ENCODE results near the gene TMEM200C.

DNA sequence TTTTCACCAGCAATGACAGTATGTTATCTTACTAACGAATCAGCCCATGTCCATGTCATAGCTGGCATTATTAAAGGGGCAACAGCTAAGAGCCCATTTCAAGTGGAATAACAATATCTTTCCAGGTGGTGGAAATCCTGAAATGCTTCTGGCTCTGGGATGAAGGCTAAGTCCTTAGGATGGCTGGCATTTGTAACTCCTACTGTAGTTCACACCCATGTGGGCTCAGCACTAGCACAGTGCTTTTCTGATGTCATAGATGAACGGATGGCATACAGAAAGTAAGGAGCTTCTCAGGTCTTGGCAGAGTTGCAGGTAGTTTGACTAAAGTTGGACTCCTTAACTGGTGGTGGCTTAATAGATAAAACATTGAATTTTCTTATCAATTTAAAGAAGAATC is 10.0 kb downstream of the TMEM200C start:
- TF ChIP-seq CTCF (IDR thresholded peaks at IDR 0.05) (no peak), EZH2 (IDR thresholded peaks at IDR 0.05; ENCODE audit: borderline replicate concordance, insufficient read depth, low read depth, low read length, poor library complexity, severe bottlenecking) (no peak)
